Activated naive CD4-positive, alpha-beta T cell treated with anti-CD3 and anti-CD28 coated beads, Interleukin-2, amount 50 U/mL, for 72 hours (primary cell): Measurements from ENCODE around the gene IQCF5. TPM values are rescaled to one million over a fixed set of nuclear protein-coding genes. Genes with fewer than 3 reads are reported as not detected.
A peak's percentile ranks its signal among the peaks of the same experiment; 100 is the strongest.
"Not testable (repeated sequence)": the region's sequence is repeated elsewhere in the genome, so short reads cannot be mapped to it uniquely, and the experiment has no call there.

ENCODE experiments used
- ATAC-seq, 2 donors: fragments of 150-1000 bp; cut with Tn5 transposase; 2 replicates each; pipeline ENCODE4 v1.10.0; 2021; ENCODE audit warnings: mild to moderate bottlenecking in 2 of 2, moderate library complexity in 2 of 2
- DNase-seq, 2 donors: peaks; one replicate each; pipeline ENCODE4 v3.0.0; 2021 to 2022; ENCODE audit warnings: low spot score in 2 of 2
- H3K27ac Mint-ChIP-seq, 2 donors: one replicate each; pipeline ENCODE4 v1.8.0; 2022; ENCODE audit warnings: mild to moderate bottlenecking in 2 of 2, mixed read lengths in 2 of 2
- H3K36me3 Mint-ChIP-seq, 2 donors: one replicate each; pipeline ENCODE4 v1.8.0; 2022; ENCODE audit warnings: mixed read lengths in 2 of 2
- H3K9me3 Mint-ChIP-seq, 2 donors: one replicate each; pipeline ENCODE4 v1.8.0; 2022; ENCODE audit warnings: mixed read lengths in 2 of 2
- total RNA-seq, 2 donors: library from RNA; stranded (reverse); gene quantifications; one replicate each; pipeline ENCODE4 v1.2.3, GENCODE V29; 2022

IQCF5 gene
- not detected for total RNA-seq

GRCh38 chr3:51875501-51875900 lies at the start of gene IQCF5:
Gene IQCF5, minus strand, starts transcription at chr3:51875601. Its CDS starts 70 bp downstream, at chr3:51875531.
- H3K9me3 Mint-ChIP-seq: no peaks in the 10 kb centered on the region
- ATAC-seq (no peak), DNase-seq (no peak)
- H3K27ac Mint-ChIP-seq: no peak within 1 kb of the TSS
- H3K36me3 Mint-ChIP-seq: no peaks in the 10 kb centered on the region

GRCh38 chr3:51921081-51921578 lies 45.7 kb upstream of the IQCF5 start:
- DNase-seq (no peak), ATAC-seq (no peak)
- no peaks in the 10 kb centered on the region for H3K9me3 Mint-ChIP-seq
- no peak overlapping the region for H3K27ac Mint-ChIP-seq
- H3K36me3 Mint-ChIP-seq: no peaks in the 10 kb centered on the region

- H3K36me3 Mint-ChIP-seq: no peaks in the 10 kb centered on the region
- H3K9me3 Mint-ChIP-seq: no peaks in the 10 kb centered on the region
- no peak overlapping the region for H3K27ac Mint-ChIP-seq
- no peak for ATAC-seq
- DNase-seq: no peak
Measured at GRCh38 chr3:51916418-51916817, 41.0 kb upstream of the IQCF5 start.

- no peak for DNase-seq
Measured at GRCh38 chr3:51908026-51908425, 32.6 kb upstream of the IQCF5 start.

GRCh38 chr3:51904034-51904823 lies 28.8 kb upstream of the IQCF5 start:
- peaks cover 16 to 34% of the 10 kb centered on the region in 2 donors for H3K9me3 Mint-ChIP-seq
- no peak overlapping the region for H3K27ac Mint-ChIP-seq
- peaks cover 31 to 33% of the 10 kb centered on the region in 2 donors for H3K36me3 Mint-ChIP-seq
- DNase-seq (no peak), ATAC-seq (no peak)

More at GRCh38 chr3:51908026-51908425, 32.6 kb upstream of the IQCF5 start:
- no peak for ATAC-seq
- H3K27ac Mint-ChIP-seq: no peak overlapping the region
- H3K36me3 Mint-ChIP-seq: peaks cover 31 to 34% of the 10 kb centered on the region in 2 donors
- peaks cover 16 to 35% of the 10 kb centered on the region in 2 donors for H3K9me3 Mint-ChIP-seq

GRCh38 chr3:51902361-51902760 lies 27.0 kb upstream of the IQCF5 start:
- peaks cover 19 to 29% of the 10 kb centered on the region in 2 donors for H3K36me3 Mint-ChIP-seq
- ATAC-seq: peak; percentile 41 to 54
- not testable (repeated sequence) for DNase-seq
- peak overlapping the region in 1 of 2 donors; percentile 71 for H3K27ac Mint-ChIP-seq
- peaks cover 6 to 21% of the 10 kb centered on the region in 2 donors for H3K9me3 Mint-ChIP-seq

- H3K27ac Mint-ChIP-seq, H3K36me3 Mint-ChIP-seq, H3K9me3 Mint-ChIP-seq, DNase-seq: not testable (repeated sequence)
- peak in 1 of 2 donors; percentile 33 for ATAC-seq
Measured at GRCh38 chr3:51900043-51900442, 24.6 kb upstream of the IQCF5 start.

GRCh38 chr3:51897391-51897790 lies 22.0 kb upstream of the IQCF5 start:
- H3K36me3 Mint-ChIP-seq: no peaks in the 10 kb centered on the region
- DNase-seq (no peak), ATAC-seq (no peak)
- no peak overlapping the region for H3K27ac Mint-ChIP-seq
- no peaks in the 10 kb centered on the region for H3K9me3 Mint-ChIP-seq

GRCh38 chr3:51896607-51897305 lies 21.4 kb upstream of the IQCF5 start:
- Mint-ChIP-seq H3K27ac (no peak overlapping the region), H3K9me3 (no peaks in the 10 kb centered on the region), H3K36me3 (no peaks in the 10 kb centered on the region)
- ATAC-seq (no peak), DNase-seq (no peak)

- no peak for ATAC-seq
- no peaks in the 10 kb centered on the region for H3K36me3 Mint-ChIP-seq
- no peak for DNase-seq
- H3K27ac Mint-ChIP-seq: no peak overlapping the region
- no peaks in the 10 kb centered on the region for H3K9me3 Mint-ChIP-seq
Measured at GRCh38 chr3:51894939-51895338, 19.5 kb upstream of the IQCF5 start.

- Mint-ChIP-seq H3K9me3 (no peaks in the 10 kb centered on the region), H3K36me3 (no peaks in the 10 kb centered on the region), H3K27ac (no peak overlapping the region)
- ATAC-seq: no peak
- no peak for DNase-seq
Measured at GRCh38 chr3:51894391-51894790, 19.0 kb upstream of the IQCF5 start.

GRCh38 chr3:51891242-51892039 lies 16.0 kb upstream of the IQCF5 start:
- ATAC-seq: no peak
- Mint-ChIP-seq H3K36me3 (no peaks in the 10 kb centered on the region), H3K9me3 (no peaks in the 10 kb centered on the region), H3K27ac (no peak overlapping the region)
- DNase-seq: no peak

GRCh38 chr3:51888463-51889105 lies 13.2 kb upstream of the IQCF5 start:
- DNase-seq: no peak
- Mint-ChIP-seq H3K9me3 (no peaks in the 10 kb centered on the region), H3K27ac (no peak overlapping the region), H3K36me3 (no peaks in the 10 kb centered on the region)
- ATAC-seq: no peak

- no peak overlapping the region for H3K27ac Mint-ChIP-seq
- no peaks in the 10 kb centered on the region for H3K36me3 Mint-ChIP-seq
- no peak for DNase-seq
- no peaks in the 10 kb centered on the region for H3K9me3 Mint-ChIP-seq
- ATAC-seq: no peak
Measured at GRCh38 chr3:51887620-51888019, 12.2 kb upstream of the IQCF5 start.

- peak in 1 of 2 donors; percentile 86 for ATAC-seq
- H3K27ac Mint-ChIP-seq: no peak overlapping the region
- no peaks in the 10 kb centered on the region for H3K36me3 Mint-ChIP-seq
- no peak for DNase-seq
- H3K9me3 Mint-ChIP-seq: no peaks in the 10 kb centered on the region
Measured at GRCh38 chr3:51886447-51886846, 11.0 kb upstream of the IQCF5 start.

GRCh38 chr3:51879937-51880336 lies 4.5 kb upstream of the IQCF5 start:
- Mint-ChIP-seq H3K36me3 (no peaks in the 10 kb centered on the region), H3K27ac (no peak overlapping the region), H3K9me3 (no peaks in the 10 kb centered on the region)
- DNase-seq (no peak), ATAC-seq (no peak)
